HG02588 (cell line): Measurements from ENCODE around the gene AK3.
A peak's percentile ranks its signal among the peaks of the same experiment; 100 is the strongest.

Experiments
- ATAC-seq: cut with Tn5 transposase; IDR thresholded peaks from one replicate; pipeline ENCODE4 v1.9.1; 2021; ENCODE audit warnings: mild to moderate bottlenecking, moderate library complexity; ENCODE audit not compliant: unreplicated experiment

Gene AK3

GRCh38 chr9:4709380-4709779 lies 31.6 kb downstream of the AK3 start:
- ATAC-seq, result no peak

GRCh38 chr9:4706971-4707622 lies 33.9 kb downstream of the AK3 start:
- ATAC-seq, result no peak

- no peak for ATAC-seq
Measured at GRCh38 chr9:4706021-4706420, 35.0 kb downstream of the AK3 start.

GRCh38 chr9:4704129-4704528 lies 36.9 kb downstream of the AK3 start:
- ATAC-seq, result no peak

- ATAC-seq, result no peak
Measured at GRCh38 chr9:4701526-4701925, 39.5 kb downstream of the AK3 start.

- no peak for ATAC-seq
Measured at GRCh38 chr9:4700932-4701331, 40.1 kb downstream of the AK3 start.

- ATAC-seq, result no peak
Measured at GRCh38 chr9:4700091-4700490, 40.9 kb downstream of the AK3 start.

- no peak for ATAC-seq
Measured at GRCh38 chr9:4691795-4692194, 49.2 kb downstream of the AK3 start.

- peak; percentile 52 for ATAC-seq
Measured at GRCh38 chr9:4690144-4690543, 50.9 kb downstream of the AK3 start.

GRCh38 chr9:4689687-4690104 lies 51.3 kb downstream of the AK3 start:
- ATAC-seq, result peak; percentile 79

- no peak for ATAC-seq
Measured at GRCh38 chr9:4689021-4689420, 52.0 kb downstream of the AK3 start.

- no peak for ATAC-seq
Measured at GRCh38 chr9:4686584-4686983, 54.4 kb downstream of the AK3 start.

GRCh38 chr9:4686112-4686511 lies 54.9 kb downstream of the AK3 start:
- no peak for ATAC-seq

GRCh38 chr9:4684820-4685219 lies 56.2 kb downstream of the AK3 start:
- ATAC-seq, result no peak

- ATAC-seq, result no peak
Measured at GRCh38 chr9:4680750-4681149, 60.3 kb downstream of the AK3 start.

GRCh38 chr9:4680173-4680525 lies 60.9 kb downstream of the AK3 start:
- ATAC-seq, result no peak

- peak; percentile 95 for ATAC-seq
Measured at GRCh38 chr9:4679268-4680172, 61.5 kb downstream of the AK3 start, which contains the start of gene CDC37L1. Gene CDC37L1 (plus strand): TSS chr9:4679569. CDS start chr9:4679768, 199 bp downstream.

- peak; percentile 4 for ATAC-seq
Measured at GRCh38 chr9:4678679-4679267, 62.2 kb downstream of the AK3 start.

GRCh38 chr9:4677392-4677791 lies 63.6 kb downstream of the AK3 start:
- ATAC-seq, result no peak

GRCh38 chr9:4674783-4675182 lies 66.2 kb downstream of the AK3 start:
- no peak for ATAC-seq

- no peak for ATAC-seq
Measured at GRCh38 chr9:4671737-4672136, 69.3 kb downstream of the AK3 start.

- ATAC-seq, result no peak
Measured at GRCh38 chr9:4670591-4670990, 70.4 kb downstream of the AK3 start.
